ENCODE data around the gene ZNF410. TPM values are rescaled to one million over a fixed set of nuclear protein-coding genes. Genes with fewer than 3 reads are reported as not detected.
"Not testable (repeated sequence)": the region's sequence is repeated elsewhere in the genome, so short reads cannot be mapped to it uniquely, and the experiment has no call there.

Gene ZNF410
- total RNA-seq, 6 experiments from 2014 or later: 14.9 to 20.8 (median 18.3) TPM

GRCh38 chr14:73896521-73896920 lies 9.9 kb downstream of the ZNF410 start:
- ATAC-seq: peak in 1 of 4 donors; percentile 61
- intact Hi-C loops (cut with DNase I): no loop called here
- Histone ChIP-seq H3K36me3 (peaks cover 4 to 66% (median 22%) of the 10 kb centered on the region in 4 donors), H3K4me3 (no peak overlapping the region), H3K9me3 (no peaks in the 10 kb centered on the region), H3K4me1 (no peaks in the 10 kb centered on the region), H3K27ac (no peak overlapping the region), H3K27me3 (no peaks in the 10 kb centered on the region)
- no peak for TF ChIP-seq POLR2A (IDR thresholded peaks at IDR 0.05)
- TF ChIP-seq, protein P1, sequence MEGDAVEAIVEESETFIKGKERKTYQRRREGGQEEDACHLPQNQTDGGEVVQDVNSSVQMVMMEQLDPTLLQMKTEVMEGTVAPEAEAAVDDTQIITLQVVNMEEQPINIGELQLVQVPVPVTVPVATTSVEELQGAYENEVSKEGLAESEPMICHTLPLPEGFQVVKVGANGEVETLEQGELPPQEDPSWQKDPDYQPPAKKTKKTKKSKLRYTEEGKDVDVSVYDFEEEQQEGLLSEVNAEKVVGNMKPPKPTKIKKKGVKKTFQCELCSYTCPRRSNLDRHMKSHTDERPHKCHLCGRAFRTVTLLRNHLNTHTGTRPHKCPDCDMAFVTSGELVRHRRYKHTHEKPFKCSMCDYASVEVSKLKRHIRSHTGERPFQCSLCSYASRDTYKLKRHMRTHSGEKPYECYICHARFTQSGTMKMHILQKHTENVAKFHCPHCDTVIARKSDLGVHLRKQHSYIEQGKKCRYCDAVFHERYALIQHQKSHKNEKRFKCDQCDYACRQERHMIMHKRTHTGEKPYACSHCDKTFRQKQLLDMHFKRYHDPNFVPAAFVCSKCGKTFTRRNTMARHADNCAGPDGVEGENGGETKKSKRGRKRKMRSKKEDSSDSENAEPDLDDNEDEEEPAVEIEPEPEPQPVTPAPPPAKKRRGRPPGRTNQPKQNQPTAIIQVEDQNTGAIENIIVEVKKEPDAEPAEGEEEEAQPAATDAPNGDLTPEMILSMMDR (IDR thresholded peaks at IDR 0.05): no peak
- WGBS (ENCODE audit: insufficient coverage, low coverage, low lambda C conversion rate, missing lambda C conversion rate): 53% methylated on average over 1 of the region's 1 CpG
- no peak for DNase-seq

DNA sequence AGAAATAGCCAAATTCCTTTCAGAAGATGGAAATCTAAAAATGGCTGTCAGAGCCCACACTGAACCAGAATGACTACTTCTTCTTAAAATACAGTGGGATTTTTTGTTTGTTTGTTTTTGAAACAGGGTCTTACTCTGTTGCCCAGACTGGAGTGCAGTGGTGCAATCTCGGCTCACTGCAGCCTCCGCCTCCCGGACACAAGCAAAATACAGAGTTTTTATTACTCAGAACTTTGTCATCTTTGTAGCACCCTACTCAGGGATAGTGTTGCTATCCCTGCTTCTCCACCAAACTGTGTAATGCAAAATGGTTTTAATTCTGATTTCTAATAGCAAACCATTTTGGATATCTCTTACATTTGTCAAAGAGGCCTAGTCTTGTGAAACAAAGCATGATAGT lies 16.4 kb downstream of the ZNF410 start:
- intact Hi-C loops (cut with DNase I): no loop called here
- no peak for ATAC-seq
- 66% methylated on average over 3 of the region's 3 CpGs for WGBS (ENCODE audit: insufficient coverage, low coverage, low lambda C conversion rate, missing lambda C conversion rate)
- DNase-seq: no peak
- Histone ChIP-seq H3K36me3 (peaks cover 0 to 75% (median 31%) of the 10 kb centered on the region in 4 donors), H3K4me1 (no peaks in the 10 kb centered on the region), H3K4me3 (no peak overlapping the region), H3K9me3 (no peaks in the 10 kb centered on the region), H3K27ac (no peak overlapping the region), H3K27me3 (no peaks in the 10 kb centered on the region)
- TF ChIP-seq POLR2A (IDR thresholded peaks at IDR 0.05): no peak
- TF ChIP-seq, protein P1 (IDR thresholded peaks at IDR 0.05): no peak

DNA sequence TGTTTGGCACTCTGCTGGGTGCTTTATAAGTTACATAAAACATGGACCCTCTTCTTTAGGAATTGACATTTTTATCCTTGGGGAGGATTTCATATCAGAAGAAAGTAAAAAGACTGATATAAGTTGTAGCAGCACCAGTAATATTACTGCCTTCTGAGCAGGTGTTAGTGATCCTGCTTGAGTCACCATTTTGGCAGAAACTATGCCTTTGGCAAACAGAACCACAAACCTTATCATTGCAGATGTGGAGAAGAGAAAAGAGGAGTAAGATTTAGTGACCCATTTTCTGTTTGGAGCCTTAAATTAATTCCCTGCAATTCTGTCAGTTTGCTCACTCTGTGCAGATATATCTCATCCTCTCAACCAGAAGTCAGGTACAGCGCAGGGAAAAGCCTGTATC lies 23.0 kb downstream of the ZNF410 start:
- Histone ChIP-seq H3K9me3 (no peaks in the 10 kb centered on the region), H3K36me3 (peaks cover 10 to 72% (median 30%) of the 10 kb centered on the region in 4 donors), H3K27me3 (no peaks in the 10 kb centered on the region), H3K4me3 (no peak overlapping the region), H3K4me1 (no peaks in the 10 kb centered on the region), H3K27ac (no peak overlapping the region)
- DNase-seq: no peak
- 100% methylated on average over 1 of the region's 1 CpG for WGBS (ENCODE audit: insufficient coverage, low coverage, low lambda C conversion rate, missing lambda C conversion rate)
- intact Hi-C loops (cut with DNase I): no loop called here
- no peak for ATAC-seq
- no peak for TF ChIP-seq POLR2A (IDR thresholded peaks at IDR 0.05)

DNA sequence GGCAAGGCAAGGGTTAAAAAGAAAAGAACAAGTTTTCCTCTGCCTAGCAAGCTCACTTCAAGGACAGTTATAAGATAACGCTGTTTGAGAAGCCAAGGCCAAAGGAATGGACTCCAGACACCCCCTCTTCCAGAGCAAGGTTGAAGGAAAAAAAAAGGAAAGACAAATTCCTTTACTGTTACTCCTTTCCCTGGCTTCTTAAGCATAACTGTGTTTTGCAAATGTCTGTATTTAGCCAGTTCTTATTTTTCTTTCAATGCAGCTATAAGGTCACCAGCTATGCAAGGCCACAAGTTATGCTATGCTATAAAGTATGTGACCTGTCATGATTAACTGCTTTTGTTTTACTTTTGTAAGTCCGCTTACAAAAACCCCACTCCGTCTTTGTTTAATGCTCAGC lies 26.6 kb downstream of the ZNF410 start:
- Histone ChIP-seq H3K4me1 (no peaks in the 10 kb centered on the region), H3K27ac (no peak overlapping the region), H3K36me3 (peaks cover 2 to 50% (median 19%) of the 10 kb centered on the region in 4 donors), H3K4me3 (no peak overlapping the region), H3K27me3 (no peaks in the 10 kb centered on the region), H3K9me3 (no peaks in the 10 kb centered on the region)
- no peak for ATAC-seq
- 79% methylated on average over 2 of the region's 3 CpGs for WGBS (ENCODE audit: insufficient coverage, low coverage, low lambda C conversion rate, missing lambda C conversion rate)
- TF ChIP-seq, protein P1 (IDR thresholded peaks at IDR 0.05): no peak
- TF ChIP-seq POLR2A (IDR thresholded peaks at IDR 0.05): no peak
- no peak for DNase-seq
- intact Hi-C loops (cut with DNase I): no loop called here

GRCh38 chr14:73916324-73916723 lies 29.7 kb downstream of the ZNF410 start:
- H3K27ac ChIP-seq: no peak overlapping the region
- 97% methylated on average over 6 of the region's 6 CpGs for WGBS (ENCODE audit: insufficient coverage, low coverage, low lambda C conversion rate, missing lambda C conversion rate)
- no peaks in the 10 kb centered on the region for H3K4me1 ChIP-seq
- H3K27me3 ChIP-seq: no peaks in the 10 kb centered on the region
- H3K4me3 ChIP-seq: no peak overlapping the region
- no peaks in the 10 kb centered on the region for H3K9me3 ChIP-seq
- intact Hi-C loops (cut with DNase I): no loop called here
- no peak for TF ChIP-seq POLR2A (IDR thresholded peaks at IDR 0.05)
- TF ChIP-seq, protein P1 (IDR thresholded peaks at IDR 0.05): no peak
- DNase-seq (no peak), ATAC-seq (no peak)
- H3K36me3 ChIP-seq: peaks cover 0 to 37% (median 6%) of the 10 kb centered on the region in 4 donors

GRCh38 chr14:73919457-73919856 lies 32.8 kb downstream of the ZNF410 start:
- H3K4me3 ChIP-seq; intact Hi-C loops (cut with DNase I); H3K4me1 ChIP-seq; H3K27me3 ChIP-seq; ATAC-seq; H3K27ac ChIP-seq; H3K9me3 ChIP-seq; DNase-seq: not testable (repeated sequence)
- WGBS (ENCODE audit: insufficient coverage, low coverage, low lambda C conversion rate, missing lambda C conversion rate): 100% methylated on average over 2 of the region's 2 CpGs
- H3K36me3 ChIP-seq: peaks cover 0 to 59% (median 22%) of the 10 kb centered on the region in 4 donors
